Sigmoid colon (tissue), 7 donors: ENCODE measurements around the gene KRTAP25-1. TPM values are rescaled to one million over a fixed set of nuclear protein-coding genes. Genes with fewer than 3 reads are reported as not detected.

Source experiments
- DNase-seq: peaks from one replicate; pipeline ENCODE4 v3.0.0-alpha.2; 2019
- H3K27ac ChIP-seq, 4 donors: fragments of 200-600 bp; sonication (generic); one replicate each; pipeline ENCODE4 v1.5.1; 2016 to 2019; ENCODE audit warnings: mild to moderate bottlenecking in 1 of 4
- H3K27me3 ChIP-seq, 3 donors: fragments of 200-600 bp; sonication (generic); one replicate each; pipeline ENCODE4 v1.5.1; 2019; ENCODE audit warnings: mild to moderate bottlenecking in 1 of 3
- H3K36me3 ChIP-seq, 4 donors: fragments of 200-600 bp; sonication (generic); one replicate each; pipeline ENCODE4 v1.5.1; 2016 to 2019
- H3K4me1 ChIP-seq, 4 donors: fragments of 200-600 bp; sonication (generic); one replicate each; pipeline ENCODE4 v1.5.1; 2017 to 2019
- H3K4me3 ChIP-seq, 4 donors: fragments of 200-600 bp; sonication (generic); one replicate each; pipeline ENCODE4 v1.5.1; 2017 to 2019; ENCODE audit warnings: mild to moderate bottlenecking in 2 of 4, moderate library complexity in 1 of 4
- H3K9me3 ChIP-seq, 4 donors: fragments of 200-600 bp in 3 of 4; sonication (generic) in 3 of 4; one replicate each; pipeline versions ENCODE4 v1.5.1 to v1.6.1; 2013 to 2019
- CTCF ChIP-seq, 4 experiments: fragments of 450-650 bp in 3 of 4; fragments of 200-600 bp in 1 of 4; IDR thresholded peaks; one replicate each; pipeline ENCODE4 v1.5.1; 2016 to 2019; ENCODE audit warnings: antibody characterized with exemption in 4 of 4, mild to moderate bottlenecking in 3 of 4, moderate library complexity in 2 of 4
- EP300 ChIP-seq, 4 donors: sonication (generic); formaldehyde crosslinking; IDR thresholded peaks; one replicate each; pipeline ENCODE4 v1.6.1; 2017; ENCODE audit warnings: antibody characterized with exemption in 4 of 4
- POLR2A ChIP-seq, 2 donors: fragments of 450-650 bp; IDR thresholded peaks; one replicate each; pipeline ENCODE4 v1.6.1; 2016; ENCODE audit warnings: antibody characterized with exemption in 2 of 2, mild to moderate bottlenecking in 2 of 2, moderate library complexity in 2 of 2
- POLR2AphosphoS5 ChIP-seq, 4 donors: sonication (generic); formaldehyde crosslinking; IDR thresholded peaks; one replicate each; pipeline ENCODE4 v1.6.1; 2017; ENCODE audit warnings: antibody characterized with exemption in 4 of 4
- WGBS, 2 donors: extraction: QIAGEN DNeasy Blood & Tissue Kit; methylation state at CpG; one replicate each; pipeline ENCODE4 v1.1.7; 2013; 5-methylcytosine and 5-hydroxymethylcytosine counted together
- intact Hi-C: fragments of 100-400 bp; cut with DNase I; formaldehyde crosslinking; loops from one replicate; pipeline ENCODE4 v1.15.1; 2023
- polyA plus RNA-seq, 3 donors: library from polyadenylated mRNA; stranded (reverse); fragments of 200-250 nt; gene quantifications; one replicate each; pipeline ENCODE4 v1.2.3, GENCODE V29; 2013
- total RNA-seq, 4 donors: library from RNA; depleted of rRNA; stranded (reverse); fragments of >200 nt; gene quantifications; one replicate each; pipeline ENCODE4 v1.1.0, GENCODE V29; 2016
- donor health status: healthy with polysubstance abuse.
- donor health status: Bipolar disorder and iron deficiency.
- donor health status: healthy.

The KRTAP25-1 gene
- total and polyA plus RNA-seq, 7 donors: not detected

GRCh38 chr21:30333736-30334135 is 44.4 kb upstream of the KRTAP25-1 start:
- WGBS, 2 donors: 78 to 80% methylated on average over 3 of the region's 3 CpGs
- no peak for DNase-seq
- H3K36me3 ChIP-seq: no peaks in the 10 kb centered on the region
- no peaks in the 10 kb centered on the region for H3K9me3 ChIP-seq
- TF ChIP-seq CTCF (IDR thresholded peaks at IDR 0.05): no peak
- no peak for TF ChIP-seq POLR2AphosphoS5 (IDR thresholded peaks at IDR 0.05)
- H3K27me3 ChIP-seq: no peaks in the 10 kb centered on the region
- no peak overlapping the region for H3K4me3 ChIP-seq
- no peak overlapping the region for H3K27ac ChIP-seq
- no peaks in the 10 kb centered on the region for H3K4me1 ChIP-seq
- intact Hi-C loops: no loop called here

GRCh38 chr21:30332681-30333080 is 43.4 kb upstream of the KRTAP25-1 start:
- H3K4me3 ChIP-seq: no peak overlapping the region
- WGBS, 2 donors: 92 to 93% methylated on average over 2 of the region's 2 CpGs
- no peaks in the 10 kb centered on the region for H3K36me3 ChIP-seq
- no peak overlapping the region for H3K27ac ChIP-seq
- TF ChIP-seq POLR2AphosphoS5 (IDR thresholded peaks at IDR 0.05) (no peak), POLR2A (IDR thresholded peaks at IDR 0.05) (no peak), CTCF (IDR thresholded peaks at IDR 0.05) (no peak), EP300 (IDR thresholded peaks at IDR 0.05) (no peak)
- intact Hi-C loops: no loop called here
- H3K9me3 ChIP-seq: no peaks in the 10 kb centered on the region
- H3K4me1 ChIP-seq: no peaks in the 10 kb centered on the region
- DNase-seq: no peak
- H3K27me3 ChIP-seq: no peaks in the 10 kb centered on the region

GRCh38 chr21:30329203-30329875 is 40.0 kb upstream of the KRTAP25-1 start:
- H3K4me1 ChIP-seq: no peaks in the 10 kb centered on the region
- no peak overlapping the region for H3K27ac ChIP-seq
- H3K9me3 ChIP-seq: peaks cover 0 to 6% (median 0%) of the 10 kb centered on the region in 4 donors
- no peak for DNase-seq
- no peak overlapping the region for H3K4me3 ChIP-seq
- TF ChIP-seq POLR2A (IDR thresholded peaks at IDR 0.05): no peak
- TF ChIP-seq POLR2AphosphoS5 (IDR thresholded peaks at IDR 0.05): no peak
- no peak for TF ChIP-seq EP300 (IDR thresholded peaks at IDR 0.05)
- TF ChIP-seq CTCF (IDR thresholded peaks at IDR 0.05): no peak
- 79 to 85% methylated on average over 4 of the region's 4 CpGs for WGBS, 2 donors
- intact Hi-C loops: no loop called here
- H3K36me3 ChIP-seq: no peaks in the 10 kb centered on the region
- no peaks in the 10 kb centered on the region for H3K27me3 ChIP-seq

- Histone ChIP-seq H3K36me3 (no peaks in the 10 kb centered on the region), H3K27ac (no peak overlapping the region), H3K4me3 (no peak overlapping the region), H3K27me3 (no peaks in the 10 kb centered on the region), H3K4me1 (no peaks in the 10 kb centered on the region), H3K9me3 (peaks cover 0 to 6% (median 0%) of the 10 kb centered on the region in 4 donors)
- DNase-seq: no peak
- intact Hi-C loops: no loop called here
- TF ChIP-seq POLR2A (IDR thresholded peaks at IDR 0.05) (no peak), CTCF (IDR thresholded peaks at IDR 0.05) (no peak), EP300 (IDR thresholded peaks at IDR 0.05) (no peak), POLR2AphosphoS5 (IDR thresholded peaks at IDR 0.05) (no peak)
Observed at GRCh38 chr21:30326390-30326789, 37.1 kb upstream of the KRTAP25-1 start.

GRCh38 chr21:30320215-30320614 is 30.9 kb upstream of the KRTAP25-1 start, which contains the start of gene KRTAP26-1:
KRTAP26-1 (minus strand) TSS chr21:30320315; CDS start chr21:30320035, 280 bp downstream.
- Histone ChIP-seq H3K36me3 (no peaks in the 10 kb centered on the region), H3K27me3 (no peaks in the 10 kb centered on the region)
- intact Hi-C loops: no loop called here

More at GRCh38 chr21:30320215-30320614, 30.9 kb upstream of the KRTAP25-1 start, which contains the start of gene KRTAP26-1:
- Histone ChIP-seq H3K4me3 (no peak within 1 kb of the TSS), H3K9me3 (no peaks in the 10 kb centered on the region), H3K4me1 (no peaks in the 10 kb centered on the region), H3K27ac (no peak within 1 kb of the TSS)
- DNase-seq: no peak
- 75 to 84% methylated on average over 2 of the region's 2 CpGs for WGBS, 2 donors
- no peak for TF ChIP-seq POLR2A (IDR thresholded peaks at IDR 0.05)
- TF ChIP-seq EP300 (IDR thresholded peaks at IDR 0.05): no peak
- TF ChIP-seq POLR2AphosphoS5 (IDR thresholded peaks at IDR 0.05): no peak
- no peak for TF ChIP-seq CTCF (IDR thresholded peaks at IDR 0.05)
